Ammon's horn (tissue), 1 donor: ENCODE data around the gene TSPYL6.

ENCODE experiments used
- DNase-seq: peaks from one replicate; pipeline ENCODE4 v3.0.0-alpha.2; 2016; ENCODE audit warnings: low spot score

TSPYL6 gene

GRCh38 chr2:54258166-54258565, 2.1 kb upstream of the TSPYL6 start:
- DNase-seq, result no peak

GRCh38 chr2:54255230-54256090, 569 bp downstream of the TSPYL6 start:
- no peak for DNase-seq

GRCh38 chr2:54254180-54254579, 1.8 kb downstream of the TSPYL6 start:
- DNase-seq, result no peak

GRCh38 chr2:54249629-54250028, 6.4 kb downstream of the TSPYL6 start:
- DNase-seq, result no peak

- no peak for DNase-seq
Measured at GRCh38 chr2:54247115-54247514, 8.9 kb downstream of the TSPYL6 start.

- no peak for DNase-seq
Measured at GRCh38 chr2:54240515-54241469, 15.2 kb downstream of the TSPYL6 start.

GRCh38 chr2:54239427-54239826, 16.6 kb downstream of the TSPYL6 start:
- DNase-seq, result no peak

- DNase-seq, result no peak
Measured at GRCh38 chr2:54237428-54237827, 18.6 kb downstream of the TSPYL6 start.

GRCh38 chr2:54233832-54234649, 22.0 kb downstream of the TSPYL6 start:
- DNase-seq, result no peak

- no peak for DNase-seq
Measured at GRCh38 chr2:54228945-54229344, 27.1 kb downstream of the TSPYL6 start.

- no peak for DNase-seq
Measured at GRCh38 chr2:54227798-54228197, 28.2 kb downstream of the TSPYL6 start.

- peak; percentile 25 for DNase-seq
Measured at GRCh38 chr2:54226260-54226659, 29.8 kb downstream of the TSPYL6 start.

- DNase-seq, result no peak
Measured at GRCh38 chr2:54224997-54225396, 31.0 kb downstream of the TSPYL6 start.

GRCh38 chr2:54213082-54213481, 42.9 kb downstream of the TSPYL6 start:
- DNase-seq, result no peak

GRCh38 chr2:54212456-54212855, 43.6 kb downstream of the TSPYL6 start:
- DNase-seq, result no peak

GRCh38 chr2:54209379-54209778, 46.6 kb downstream of the TSPYL6 start:
- no peak for DNase-seq

- DNase-seq, result no peak
Measured at GRCh38 chr2:54208364-54209240, 47.4 kb downstream of the TSPYL6 start.

GRCh38 chr2:54207666-54208195, 48.3 kb downstream of the TSPYL6 start:
- DNase-seq, result no peak

GRCh38 chr2:54206596-54206995, 49.4 kb downstream of the TSPYL6 start:
- peak; percentile 22 for DNase-seq

GRCh38 chr2:54204476-54204875, 51.6 kb downstream of the TSPYL6 start:
- no peak for DNase-seq
